Subcutaneous abdominal adipose tissue (tissue), 5 donors: ENCODE measurements around the gene TRAFD1.
A peak's percentile ranks its signal among the peaks of the same experiment; 100 is the strongest.

ENCODE experiments used
- H3K27ac ChIP-seq: one replicate; pipeline ENCODE4 v1.7.0; 2013; ENCODE audit warnings: low read depth, mild to moderate bottlenecking, inconsistent platforms, low read length, moderate library complexity
- H3K27me3 ChIP-seq, 5 donors: one replicate each; pipeline ENCODE4 v1.7.0; 2013; ENCODE audit warnings: low read length in 5 of 5, inconsistent platforms in 1 of 5; ENCODE audit not compliant: control insufficient read depth in 5 of 5, insufficient read depth in 4 of 5
- H3K36me3 ChIP-seq, 5 donors: one replicate each; pipeline ENCODE4 v1.7.0; 2013; ENCODE audit warnings: low read length in 5 of 5; ENCODE audit not compliant: control insufficient read depth in 5 of 5, insufficient read depth in 5 of 5
- H3K4me1 ChIP-seq, 5 donors: one replicate each; pipeline ENCODE4 v1.7.0; 2013; ENCODE audit warnings: low read length in 5 of 5, mild to moderate bottlenecking in 3 of 5, moderate library complexity in 1 of 5; ENCODE audit not compliant: control insufficient read depth in 5 of 5, insufficient read depth in 5 of 5
- H3K4me3 ChIP-seq, 5 donors: one replicate each; pipeline ENCODE4 v1.7.0; 2013; ENCODE audit warnings: low read length in 5 of 5, low read depth in 1 of 5
- H3K9ac ChIP-seq, 5 donors: one replicate each; pipeline ENCODE4 v1.7.0; 2013; ENCODE audit warnings: low read length in 5 of 5, mild to moderate bottlenecking in 4 of 5, moderate library complexity in 3 of 5
- H3K9me3 ChIP-seq, 5 donors: one replicate each; pipeline ENCODE4 v1.7.0; 2013; ENCODE audit warnings: low read length in 5 of 5; ENCODE audit not compliant: control insufficient read depth in 5 of 5
- donor health status: healthy.
- donor health status: healthy.
- donor health status: healthy.
- donor health status: healthy.
- donor health status: healthy.

The TRAFD1 gene

DNA sequence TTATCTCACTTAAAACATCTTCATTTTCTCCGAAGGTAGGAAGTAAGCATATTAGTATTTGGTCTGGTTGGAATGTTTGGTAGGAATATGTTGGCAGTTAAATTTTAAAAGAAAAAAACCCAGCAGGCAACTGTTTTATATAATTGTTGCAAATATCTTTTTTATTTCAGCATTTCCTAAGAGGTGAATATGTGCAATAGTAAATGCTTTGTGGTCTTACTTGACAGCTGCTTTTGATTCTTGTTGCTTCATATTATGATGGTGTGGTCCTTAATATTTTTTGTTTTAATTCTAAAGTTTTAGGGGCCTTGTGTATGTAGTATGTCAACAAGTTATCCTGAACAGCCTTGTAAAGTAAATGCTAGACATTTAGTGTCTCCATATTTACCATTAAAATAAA is 6.3 kb downstream of the TRAFD1 start:
- Histone ChIP-seq H3K4me1 (peaks cover 0 to 31% (median 24%) of the 10 kb centered on the region in 5 donors), H3K27ac (peak overlapping the region; percentile 52), H3K27me3 (no peaks in the 10 kb centered on the region), H3K9ac (peak overlapping the region in 1 of 5 donors; percentile 8), H3K9me3 (no peaks in the 10 kb centered on the region), H3K4me3 (no peak overlapping the region), H3K36me3 (peaks cover 19 to 27% (median 23%) of the 10 kb centered on the region in 5 donors)

GRCh38 chr12:112133418-112133817 is 8.1 kb downstream of the TRAFD1 start:
- Histone ChIP-seq H3K9me3 (no peaks in the 10 kb centered on the region), H3K27ac (no peak overlapping the region), H3K9ac (no peak overlapping the region), H3K4me3 (no peak overlapping the region), H3K36me3 (peaks cover 19 to 40% (median 35%) of the 10 kb centered on the region in 5 donors), H3K27me3 (no peaks in the 10 kb centered on the region), H3K4me1 (peaks cover 0 to 24% (median 17%) of the 10 kb centered on the region in 5 donors)

- Histone ChIP-seq H3K9me3 (no peaks in the 10 kb centered on the region), H3K4me1 (peaks cover 0 to 23% (median 16%) of the 10 kb centered on the region in 5 donors), H3K27ac (no peak overlapping the region), H3K27me3 (no peaks in the 10 kb centered on the region), H3K9ac (no peak overlapping the region), H3K4me3 (no peak overlapping the region), H3K36me3 (peaks cover 19 to 52% (median 38%) of the 10 kb centered on the region in 5 donors)
Measured at GRCh38 chr12:112134731-112135130, 9.4 kb downstream of the TRAFD1 start.

GRCh38 chr12:112140728-112141127 is 15.4 kb downstream of the TRAFD1 start:
- Histone ChIP-seq H3K27me3 (no peaks in the 10 kb centered on the region), H3K4me3 (no peak overlapping the region), H3K36me3 (peaks cover 27 to 90% (median 76%) of the 10 kb centered on the region in 5 donors), H3K9ac (no peak overlapping the region), H3K27ac (no peak overlapping the region), H3K9me3 (no peaks in the 10 kb centered on the region), H3K4me1 (no peaks in the 10 kb centered on the region)

DNA sequence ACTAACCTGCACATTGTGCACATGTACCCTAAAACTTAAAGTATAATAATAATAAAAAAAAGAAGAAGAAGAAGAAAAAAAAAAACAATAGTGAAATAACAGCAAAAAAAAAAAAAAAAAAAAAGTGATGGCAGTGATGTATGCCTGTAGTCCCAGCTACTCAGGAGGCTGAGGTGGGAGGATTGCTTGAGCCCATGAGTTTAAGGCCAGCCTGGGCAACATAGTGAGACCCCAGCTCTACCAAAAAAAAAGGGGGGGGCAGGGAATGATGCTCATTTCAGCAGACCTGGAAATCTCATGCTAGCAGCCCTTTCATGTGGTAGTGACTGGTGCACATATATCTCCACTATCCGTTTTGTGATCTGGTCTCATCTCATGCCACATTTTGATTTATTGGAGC is 20.8 kb downstream of the TRAFD1 start:
- Histone ChIP-seq H3K4me3 (no peak overlapping the region), H3K27me3 (no peaks in the 10 kb centered on the region), H3K4me1 (no peaks in the 10 kb centered on the region), H3K36me3 (peaks cover 22 to 86% (median 78%) of the 10 kb centered on the region in 5 donors), H3K9me3 (no peaks in the 10 kb centered on the region), H3K9ac (no peak overlapping the region), H3K27ac (no peak overlapping the region)

- Histone ChIP-seq H3K36me3 (peaks cover 14 to 89% (median 81%) of the 10 kb centered on the region in 5 donors), H3K27me3 (no peaks in the 10 kb centered on the region), H3K4me3 (no peak overlapping the region), H3K27ac (no peak overlapping the region), H3K4me1 (no peaks in the 10 kb centered on the region), H3K9me3 (no peaks in the 10 kb centered on the region), H3K9ac (no peak overlapping the region)
Measured at GRCh38 chr12:112148031-112148513, 22.7 kb downstream of the TRAFD1 start.

DNA sequence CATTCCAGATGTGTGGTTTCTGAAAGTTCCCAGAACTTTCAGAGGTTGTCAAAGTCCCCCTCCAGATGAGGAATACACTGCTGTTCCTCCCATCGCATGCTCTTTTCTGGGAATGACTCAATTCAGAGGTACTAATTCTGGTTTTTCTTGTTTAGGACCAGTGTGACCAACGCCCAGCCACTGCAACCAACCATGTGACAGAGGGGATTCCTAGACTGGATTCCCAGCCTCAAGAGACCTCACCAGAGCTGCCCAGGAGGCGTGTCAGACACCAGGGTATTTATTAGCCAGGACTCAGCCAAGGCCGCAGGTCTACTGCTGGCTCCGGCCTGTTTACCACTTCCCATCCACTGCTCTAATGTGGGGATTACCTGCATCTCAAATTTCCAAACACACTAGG is 24.2 kb downstream of the TRAFD1 start:
- no peak overlapping the region for H3K4me3 ChIP-seq
- H3K9ac ChIP-seq = no peak overlapping the region
- H3K9me3 ChIP-seq = no peaks in the 10 kb centered on the region
- no peaks in the 10 kb centered on the region for H3K27me3 ChIP-seq
- no peak overlapping the region for H3K27ac ChIP-seq
- H3K36me3 ChIP-seq = peaks cover 14 to 88% (median 81%) of the 10 kb centered on the region in 5 donors
- H3K4me1 ChIP-seq = no peaks in the 10 kb centered on the region

GRCh38 chr12:112151766-112152541 is 26.6 kb downstream of the TRAFD1 start:
- H3K27ac ChIP-seq = no peak overlapping the region
- peaks cover 3 to 68% (median 63%) of the 10 kb centered on the region in 5 donors for H3K36me3 ChIP-seq
- H3K4me3 ChIP-seq = no peak overlapping the region

GRCh38 chr12:112153181-112153892 is 28.0 kb downstream of the TRAFD1 start:
- H3K9ac ChIP-seq = no peak overlapping the region
- no peak overlapping the region for H3K4me3 ChIP-seq
- peaks cover 3 to 62% (median 58%) of the 10 kb centered on the region in 5 donors for H3K36me3 ChIP-seq
- no peaks in the 10 kb centered on the region for H3K9me3 ChIP-seq
- H3K27ac ChIP-seq = no peak overlapping the region
- no peaks in the 10 kb centered on the region for H3K27me3 ChIP-seq
- H3K4me1 ChIP-seq = no peaks in the 10 kb centered on the region

More at GRCh38 chr12:112151766-112152541, 26.6 kb downstream of the TRAFD1 start:
- Histone ChIP-seq H3K27me3 (no peaks in the 10 kb centered on the region), H3K9me3 (no peaks in the 10 kb centered on the region), H3K4me1 (no peaks in the 10 kb centered on the region), H3K9ac (no peak overlapping the region)

DNA sequence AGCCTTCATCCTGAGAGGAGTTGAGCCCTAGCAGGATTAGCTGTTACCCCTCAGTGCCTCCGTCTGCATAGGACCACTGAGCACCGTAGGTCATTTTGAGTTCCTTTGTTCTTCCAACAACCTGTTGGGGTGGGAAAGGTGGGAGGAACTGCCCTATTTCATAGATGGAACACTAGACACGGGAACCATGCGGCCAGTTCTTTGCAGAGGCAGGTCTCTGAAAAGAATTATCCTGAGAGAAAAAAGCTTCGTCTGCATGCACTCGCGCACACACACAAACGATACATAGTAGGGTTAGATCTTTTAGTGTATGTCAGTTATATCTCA is 28.5 kb downstream of the TRAFD1 start:
- no peak overlapping the region for H3K27ac ChIP-seq
- no peak overlapping the region for H3K4me3 ChIP-seq
- peaks cover 3 to 62% (median 56%) of the 10 kb centered on the region in 5 donors for H3K36me3 ChIP-seq
- H3K27me3 ChIP-seq = no peaks in the 10 kb centered on the region
- H3K9me3 ChIP-seq = peaks cover 0 to 4% (median 0%) of the 10 kb centered on the region in 5 donors
- no peaks in the 10 kb centered on the region for H3K4me1 ChIP-seq
- H3K9ac ChIP-seq = no peak overlapping the region
